ENCODE data around the gene B4GALT1.

The B4GALT1 gene

GRCh38 chr9:33157960-33158842, 8.9 kb downstream of the B4GALT1 start:
- no peak overlapping the region for H3K4me3 ChIP-seq (ENCODE audit: low read length)
- H3K27me3 ChIP-seq (ENCODE audit: control insufficient read depth, insufficient read depth, low read length): no peaks in the 10 kb centered on the region
- H3K36me3 ChIP-seq (ENCODE audit: control insufficient read depth, insufficient read depth, low read length): no peaks in the 10 kb centered on the region
- H3K9me3 ChIP-seq (ENCODE audit: control insufficient read depth, low read length): no peaks in the 10 kb centered on the region
- peaks cover 67% of the 10 kb centered on the region for H3K4me1 ChIP-seq (ENCODE audit: control insufficient read depth, insufficient read depth, low read length)
- H3K9ac ChIP-seq (ENCODE audit: low read length): peak overlapping the region; percentile 61

- H3K9me3 ChIP-seq (ENCODE audit: control insufficient read depth, low read length): no peaks in the 10 kb centered on the region
- no peaks in the 10 kb centered on the region for H3K27me3 ChIP-seq (ENCODE audit: control insufficient read depth, insufficient read depth, low read length)
- H3K4me3 ChIP-seq (ENCODE audit: low read length): no peak overlapping the region
- H3K9ac ChIP-seq (ENCODE audit: low read length): no peak overlapping the region
- no peaks in the 10 kb centered on the region for H3K36me3 ChIP-seq (ENCODE audit: control insufficient read depth, insufficient read depth, low read length)
- peaks cover 63% of the 10 kb centered on the region for H3K4me1 ChIP-seq (ENCODE audit: control insufficient read depth, insufficient read depth, low read length)
Measured at GRCh38 chr9:33155393-33155792, 11.7 kb downstream of the B4GALT1 start.

DNA sequence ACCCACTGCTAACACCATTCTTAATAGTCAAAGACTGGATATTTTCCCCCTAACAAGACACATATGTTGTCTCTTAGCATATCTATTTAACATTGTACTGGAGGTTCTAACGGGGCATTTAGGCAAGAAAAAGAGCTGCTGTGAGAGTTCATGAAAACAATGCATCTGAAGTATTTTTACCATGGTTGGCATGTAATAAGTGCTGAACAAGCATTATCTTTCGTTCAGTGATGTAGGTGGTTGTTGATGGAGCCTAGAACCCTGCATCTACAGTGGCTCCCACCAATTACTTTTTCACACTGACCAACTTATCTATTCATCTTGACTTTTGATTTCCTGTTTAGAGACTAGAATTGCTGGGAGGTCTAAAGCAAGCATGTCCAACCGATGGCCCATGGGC, 12.8 kb downstream of the B4GALT1 start:
- Histone ChIP-seq H3K9ac (ENCODE audit: low read length) (no peak overlapping the region), H3K36me3 (ENCODE audit: control insufficient read depth, insufficient read depth, low read length) (no peaks in the 10 kb centered on the region), H3K27me3 (ENCODE audit: control insufficient read depth, insufficient read depth, low read length) (no peaks in the 10 kb centered on the region), H3K4me1 (ENCODE audit: control insufficient read depth, insufficient read depth, low read length) (peaks cover 53% of the 10 kb centered on the region), H3K9me3 (ENCODE audit: control insufficient read depth, low read length) (no peaks in the 10 kb centered on the region), H3K4me3 (ENCODE audit: low read length) (no peak overlapping the region)

DNA sequence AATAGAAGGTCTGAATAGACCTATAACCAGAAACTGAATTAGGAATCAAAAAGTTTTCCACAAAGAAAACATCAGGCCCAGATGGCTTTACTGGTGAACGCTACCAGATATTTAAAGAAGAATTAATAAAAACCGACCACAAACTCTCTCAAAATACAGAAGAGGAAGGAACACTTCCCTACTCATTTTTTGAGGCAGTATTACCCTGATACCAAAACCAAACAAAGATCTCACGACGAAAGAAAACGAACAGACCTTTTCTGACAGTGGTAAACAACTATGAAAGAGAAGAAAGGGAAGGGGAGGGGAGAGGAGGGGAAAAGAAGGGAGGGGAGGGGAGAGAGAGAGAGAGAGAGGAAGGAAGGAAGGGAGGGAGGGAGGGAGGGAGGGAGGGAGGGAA, 13.5 kb downstream of the B4GALT1 start:
- Histone ChIP-seq H3K9ac (ENCODE audit: low read length) (no peak overlapping the region), H3K4me3 (ENCODE audit: low read length) (no peak overlapping the region), H3K27me3 (ENCODE audit: control insufficient read depth, insufficient read depth, low read length) (no peaks in the 10 kb centered on the region), H3K4me1 (ENCODE audit: control insufficient read depth, insufficient read depth, low read length) (peaks cover 46% of the 10 kb centered on the region), H3K9me3 (ENCODE audit: control insufficient read depth, low read length) (no peaks in the 10 kb centered on the region), H3K36me3 (ENCODE audit: control insufficient read depth, insufficient read depth, low read length) (no peaks in the 10 kb centered on the region)

DNA sequence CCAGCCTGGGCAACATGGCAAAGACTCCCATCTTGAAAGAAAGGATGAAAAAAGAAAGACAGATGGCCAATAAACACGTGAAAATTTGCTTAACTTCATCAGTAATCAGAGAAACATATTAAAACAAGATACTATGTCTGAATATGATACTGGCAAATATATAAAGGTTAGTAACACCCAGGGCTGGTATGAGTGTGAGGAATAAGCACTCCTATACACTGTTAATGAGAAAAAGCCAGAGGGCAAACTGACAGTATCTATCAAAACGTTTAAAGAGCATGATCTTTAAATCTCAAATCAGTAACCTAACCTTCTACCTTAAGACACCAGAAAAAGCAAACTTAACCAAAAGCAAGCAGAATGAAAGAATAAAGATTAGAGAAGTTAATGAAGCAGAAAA, 14.1 kb downstream of the B4GALT1 start:
- H3K27me3 ChIP-seq (ENCODE audit: control insufficient read depth, insufficient read depth, low read length): no peaks in the 10 kb centered on the region
- peaks cover 44% of the 10 kb centered on the region for H3K4me1 ChIP-seq (ENCODE audit: control insufficient read depth, insufficient read depth, low read length)
- H3K9ac ChIP-seq (ENCODE audit: low read length): no peak overlapping the region
- no peaks in the 10 kb centered on the region for H3K36me3 ChIP-seq (ENCODE audit: control insufficient read depth, insufficient read depth, low read length)
- H3K9me3 ChIP-seq (ENCODE audit: control insufficient read depth, low read length): no peaks in the 10 kb centered on the region
- H3K4me3 ChIP-seq (ENCODE audit: low read length): no peak overlapping the region

DNA sequence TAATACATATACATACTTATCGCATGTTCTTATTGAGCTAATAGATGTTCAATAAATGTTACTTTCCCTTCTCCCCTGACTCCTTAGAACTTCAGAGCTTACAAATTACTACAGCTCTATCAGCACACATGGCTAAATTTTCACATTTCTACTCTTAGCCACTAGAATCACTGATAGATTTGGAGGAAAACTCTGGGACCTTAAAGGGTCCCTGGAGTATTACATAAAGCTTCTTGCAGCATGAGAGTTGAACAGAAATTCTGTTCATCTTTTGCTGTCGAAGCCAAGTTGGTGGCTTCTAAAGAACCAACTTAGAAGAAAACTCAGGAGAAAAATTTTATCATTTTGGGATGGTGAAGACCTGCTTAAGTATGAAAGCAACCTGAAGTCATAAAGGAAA, 15.5 kb downstream of the B4GALT1 start:
- peaks cover 30% of the 10 kb centered on the region for H3K4me1 ChIP-seq (ENCODE audit: control insufficient read depth, insufficient read depth, low read length)
- H3K36me3 ChIP-seq (ENCODE audit: control insufficient read depth, insufficient read depth, low read length): no peaks in the 10 kb centered on the region
- no peaks in the 10 kb centered on the region for H3K27me3 ChIP-seq (ENCODE audit: control insufficient read depth, insufficient read depth, low read length)
- H3K9ac ChIP-seq (ENCODE audit: low read length): peak overlapping the region; percentile 37
- no peak overlapping the region for H3K4me3 ChIP-seq (ENCODE audit: low read length)
- H3K9me3 ChIP-seq (ENCODE audit: control insufficient read depth, low read length): no peaks in the 10 kb centered on the region

DNA sequence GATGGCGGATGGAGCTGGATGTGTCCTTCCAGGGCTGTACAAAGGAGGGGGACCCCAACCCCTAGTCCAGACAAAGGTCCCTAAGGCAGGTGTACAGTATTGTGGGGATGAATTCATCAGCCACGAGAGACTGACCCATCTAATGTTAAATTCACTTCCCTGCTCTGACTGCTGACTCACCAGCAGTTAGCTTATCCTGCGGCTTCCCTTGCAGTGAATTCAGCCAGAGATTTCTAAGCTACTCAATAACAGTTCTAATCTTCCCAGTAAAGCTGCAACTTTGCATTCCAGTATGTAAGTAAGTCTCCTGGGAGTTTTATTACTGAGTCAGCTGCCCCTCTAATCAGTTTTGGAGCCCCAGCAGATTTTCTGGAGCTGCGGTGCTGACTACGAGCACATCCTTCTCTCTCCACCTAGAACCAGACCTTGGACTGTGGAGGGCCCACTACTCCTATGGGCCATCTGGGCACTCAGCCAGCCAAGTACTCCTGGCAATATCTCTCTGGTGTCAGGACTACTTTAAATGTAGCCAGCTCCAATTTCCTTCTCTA, 16.1 kb downstream of the B4GALT1 start:
- no peaks in the 10 kb centered on the region for H3K9me3 ChIP-seq (ENCODE audit: control insufficient read depth, low read length)
- no peaks in the 10 kb centered on the region for H3K36me3 ChIP-seq (ENCODE audit: control insufficient read depth, insufficient read depth, low read length)
- H3K4me3 ChIP-seq (ENCODE audit: low read length): no peak overlapping the region
- H3K4me1 ChIP-seq (ENCODE audit: control insufficient read depth, insufficient read depth, low read length): peaks cover 27% of the 10 kb centered on the region
- H3K27me3 ChIP-seq (ENCODE audit: control insufficient read depth, insufficient read depth, low read length): no peaks in the 10 kb centered on the region
- peak overlapping the region; percentile 0 for H3K9ac ChIP-seq (ENCODE audit: low read length)

DNA sequence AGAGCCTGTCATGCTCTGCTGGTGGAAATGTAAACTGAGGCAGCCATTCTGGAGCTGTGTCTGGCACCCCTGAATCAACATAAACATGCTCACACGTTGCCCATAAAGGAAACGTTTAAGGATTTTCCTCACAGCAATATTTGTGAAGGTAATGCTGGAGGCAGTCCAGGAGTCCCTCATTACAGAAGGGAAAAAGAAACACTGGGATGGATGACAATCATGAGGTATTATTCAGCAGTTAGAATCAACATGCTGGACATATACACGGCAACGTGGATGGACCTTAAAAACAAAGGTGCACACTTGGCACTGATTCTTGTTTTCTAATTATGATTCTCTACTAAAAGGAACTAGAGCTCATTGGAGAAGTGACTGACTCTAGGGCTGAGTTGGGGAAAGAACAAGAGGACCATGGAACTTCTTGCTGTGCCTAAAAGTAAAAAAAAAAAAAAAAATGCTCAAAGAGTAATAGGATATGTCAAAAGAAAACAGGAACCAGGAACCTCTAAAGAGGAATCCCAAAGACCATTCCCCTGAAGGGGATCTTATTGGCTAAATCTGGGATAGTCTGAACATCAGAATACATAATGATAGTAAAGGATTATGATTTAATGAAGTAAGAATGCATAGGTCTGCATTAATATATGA, 18.6 kb downstream of the B4GALT1 start:
- Histone ChIP-seq H3K9ac (ENCODE audit: low read length) (no peak overlapping the region), H3K9me3 (ENCODE audit: control insufficient read depth, low read length) (no peaks in the 10 kb centered on the region), H3K36me3 (ENCODE audit: control insufficient read depth, insufficient read depth, low read length) (no peaks in the 10 kb centered on the region), H3K27me3 (ENCODE audit: control insufficient read depth, insufficient read depth, low read length) (no peaks in the 10 kb centered on the region), H3K4me1 (ENCODE audit: control insufficient read depth, insufficient read depth, low read length) (peaks cover 41% of the 10 kb centered on the region), H3K4me3 (ENCODE audit: low read length) (no peak overlapping the region)

DNA sequence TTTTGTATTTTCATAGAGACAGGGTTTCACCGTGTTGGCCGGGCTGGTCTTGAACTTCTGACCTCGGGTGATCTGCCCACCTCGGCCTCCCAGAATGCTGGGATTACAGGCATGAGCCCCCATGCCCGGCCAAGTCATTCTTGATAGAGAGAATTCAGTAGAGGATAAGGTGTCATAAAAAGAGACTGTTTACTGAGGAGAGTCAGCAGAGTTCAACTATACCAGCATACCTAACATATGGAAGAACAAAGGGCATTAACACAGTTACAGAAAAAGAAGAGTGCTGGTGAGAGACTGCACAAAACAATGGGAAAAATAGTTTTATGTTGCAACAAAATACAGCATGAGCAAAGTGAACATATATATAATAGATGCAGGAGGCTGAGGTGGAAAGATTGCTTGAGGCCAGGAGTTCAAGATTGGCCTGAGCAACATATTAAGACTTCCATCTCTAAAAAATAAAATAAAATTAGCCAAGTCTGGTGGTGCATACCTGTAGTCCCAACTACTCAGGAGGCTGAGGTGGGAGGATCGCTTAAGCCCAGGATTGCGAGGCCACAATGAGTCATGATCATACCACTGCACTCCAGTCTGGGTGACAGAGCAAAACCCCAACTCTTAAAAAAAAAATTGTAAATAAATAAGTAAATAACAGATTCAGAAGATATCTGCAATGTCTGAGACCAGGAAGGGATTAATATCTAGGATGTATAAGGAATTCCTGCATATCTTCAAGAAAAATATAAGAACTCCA, 19.5 kb downstream of the B4GALT1 start:
- Histone ChIP-seq H3K9ac (ENCODE audit: low read length) (no peak overlapping the region), H3K9me3 (ENCODE audit: control insufficient read depth, low read length) (no peaks in the 10 kb centered on the region), H3K36me3 (ENCODE audit: control insufficient read depth, insufficient read depth, low read length) (no peaks in the 10 kb centered on the region), H3K27me3 (ENCODE audit: control insufficient read depth, insufficient read depth, low read length) (no peaks in the 10 kb centered on the region), H3K4me3 (ENCODE audit: low read length) (no peak overlapping the region), H3K4me1 (ENCODE audit: control insufficient read depth, insufficient read depth, low read length) (peaks cover 40% of the 10 kb centered on the region)

DNA sequence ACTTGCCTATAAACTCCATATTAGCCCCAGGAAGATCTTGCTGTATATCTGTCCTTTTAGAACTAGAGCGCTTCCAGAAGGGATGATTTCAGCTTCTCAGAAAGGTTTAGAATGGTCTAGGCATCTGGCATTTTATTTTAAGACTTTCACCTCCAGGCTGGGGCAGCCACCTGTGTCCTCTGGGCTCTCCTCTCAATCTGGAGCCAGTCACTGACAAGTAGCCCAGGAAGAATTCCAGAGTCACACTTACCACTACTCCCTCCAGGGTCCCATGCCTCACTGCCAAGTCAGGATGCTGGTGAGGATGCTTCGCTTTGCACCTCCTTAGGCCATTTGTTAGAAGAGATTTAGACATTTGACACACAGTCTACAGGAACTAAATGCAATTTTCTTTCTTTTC, 20.8 kb downstream of the B4GALT1 start:
- Histone ChIP-seq H3K4me3 (ENCODE audit: low read length) (no peak overlapping the region), H3K9ac (ENCODE audit: low read length) (no peak overlapping the region), H3K4me1 (ENCODE audit: control insufficient read depth, insufficient read depth, low read length) (peaks cover 31% of the 10 kb centered on the region), H3K9me3 (ENCODE audit: control insufficient read depth, low read length) (no peaks in the 10 kb centered on the region), H3K27me3 (ENCODE audit: control insufficient read depth, insufficient read depth, low read length) (no peaks in the 10 kb centered on the region), H3K36me3 (ENCODE audit: control insufficient read depth, insufficient read depth, low read length) (no peaks in the 10 kb centered on the region)

DNA sequence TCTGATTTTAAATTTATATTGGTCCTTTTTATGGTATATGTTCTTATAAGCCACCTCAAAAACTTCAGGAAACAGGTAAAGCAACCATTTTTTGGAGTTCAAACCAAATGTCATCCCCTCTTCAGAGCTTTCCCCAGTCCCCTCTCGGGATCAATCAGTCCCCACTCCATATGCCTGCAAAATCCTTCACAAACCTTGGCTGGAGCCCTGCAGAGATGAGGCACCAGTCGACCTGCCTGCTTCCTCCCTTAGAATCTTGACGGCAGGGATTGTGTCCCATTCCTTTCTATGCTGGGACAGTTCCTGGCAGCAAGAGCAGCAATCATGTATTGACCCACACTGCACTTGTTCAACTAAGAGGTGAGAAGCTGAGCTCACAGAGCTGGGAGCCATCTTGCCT, 22.6 kb downstream of the B4GALT1 start:
- Histone ChIP-seq H3K4me1 (ENCODE audit: control insufficient read depth, insufficient read depth, low read length) (peaks cover 37% of the 10 kb centered on the region), H3K9me3 (ENCODE audit: control insufficient read depth, low read length) (no peaks in the 10 kb centered on the region), H3K36me3 (ENCODE audit: control insufficient read depth, insufficient read depth, low read length) (no peaks in the 10 kb centered on the region), H3K27me3 (ENCODE audit: control insufficient read depth, insufficient read depth, low read length) (no peaks in the 10 kb centered on the region), H3K9ac (ENCODE audit: low read length) (no peak overlapping the region), H3K4me3 (ENCODE audit: low read length) (no peak overlapping the region)

GRCh38 chr9:33143241-33143661, 23.9 kb downstream of the B4GALT1 start:
- no peak overlapping the region for H3K4me3 ChIP-seq (ENCODE audit: low read length)
- no peak overlapping the region for H3K9ac ChIP-seq (ENCODE audit: low read length)
- H3K27me3 ChIP-seq (ENCODE audit: control insufficient read depth, insufficient read depth, low read length): no peaks in the 10 kb centered on the region

More at GRCh38 chr9:33143241-33143661, 23.9 kb downstream of the B4GALT1 start:
- no peaks in the 10 kb centered on the region for H3K9me3 ChIP-seq (ENCODE audit: control insufficient read depth, low read length)
- no peaks in the 10 kb centered on the region for H3K36me3 ChIP-seq (ENCODE audit: control insufficient read depth, insufficient read depth, low read length)
- H3K4me1 ChIP-seq (ENCODE audit: control insufficient read depth, insufficient read depth, low read length): peaks cover 43% of the 10 kb centered on the region
